Spleen (tissue), 11 donors: ENCODE measurements around the gene FUT3. TPM values are rescaled to one million over a fixed set of nuclear protein-coding genes. Genes with fewer than 3 reads are reported as not detected.
"Not testable (repeated sequence)": the region's sequence is repeated elsewhere in the genome, so short reads cannot be mapped to it uniquely, and the experiment has no call there.

Experiments
- DNase-seq: peaks from one replicate; pipeline ENCODE4 v3.0.0-alpha.2; 2020
- H3K27ac ChIP-seq, 8 donors: fragments of 200-600 bp; sonication (generic) in 7 of 8; 1 replicate in 4 of 8; 2 replicates in 4 of 8; pipeline versions ENCODE4 v1.5.0 to v1.8.0; 2016 to 2021; ENCODE audit warnings: inconsistent platforms in 4 of 8, mild to moderate bottlenecking in 4 of 8, moderate library complexity in 1 of 8
- H3K27me3 ChIP-seq, 7 donors: fragments of 200-600 bp; sonication (generic) in 6 of 7; replicated peaks in 1 of 7; 1 replicate in 4 of 7; 2 replicates in 3 of 7; pipeline versions ENCODE4 v1.5.0 to v1.8.0; 2016 to 2021; ENCODE audit warnings: inconsistent platforms in 3 of 7, mild to moderate bottlenecking in 1 of 7
- H3K36me3 ChIP-seq, 6 donors: fragments of 200-600 bp; sonication (generic) in 5 of 6; 1 replicate in 4 of 6; 2 replicates in 2 of 6; pipeline versions ENCODE4 v1.5.0 to v1.8.0; 2016 to 2021; ENCODE audit warnings: inconsistent platforms in 2 of 6
- H3K4me1 ChIP-seq, 6 donors: fragments of 200-600 bp; sonication (generic) in 5 of 6; 1 replicate in 3 of 6; 2 replicates in 3 of 6; pipeline versions ENCODE4 v1.5.0 to v1.8.0; 2016 to 2021; ENCODE audit warnings: inconsistent platforms in 3 of 6
- H3K4me3 ChIP-seq, 8 donors: fragments of 200-600 bp; sonication (generic) in 7 of 8; 1 replicate in 4 of 8; 2 replicates in 4 of 8; pipeline versions ENCODE4 v1.5.0 to v1.8.0; 2016 to 2021; ENCODE audit warnings: inconsistent platforms in 4 of 8, mild to moderate bottlenecking in 4 of 8, moderate library complexity in 2 of 8
- H3K9me3 ChIP-seq, 8 donors: fragments of 200-600 bp; sonication (generic) in 7 of 8; 1 replicate in 4 of 8; 2 replicates in 4 of 8; pipeline versions ENCODE4 v1.5.0 to v1.8.0; 2016 to 2021; ENCODE audit warnings: inconsistent platforms in 4 of 8
- CTCF ChIP-seq, 11 experiments: fragments of 200-600 bp in 7 of 11; fragments of 450-650 bp in 4 of 11; sonication (generic) in 4 of 11; IDR thresholded peaks in 8 of 11; conservative IDR thresholded peaks in 3 of 11; 1 replicate in 7 of 11; 2 replicates in 4 of 11; pipeline versions ENCODE4 v1.4.0 to v1.8.0; 2016 to 2021; ENCODE audit warnings: antibody characterized with exemption in 11 of 11, inconsistent platforms in 4 of 11, mild to moderate bottlenecking in 1 of 11
- POLR2A ChIP-seq, 3 donors: fragments of 450-650 bp; IDR thresholded peaks; one replicate each; pipeline ENCODE4 v1.5.1; 2017; ENCODE audit warnings: antibody characterized with exemption in 3 of 3, mild to moderate bottlenecking in 1 of 3
- POLR2AphosphoS5 ChIP-seq, 3 donors: sonication (generic); formaldehyde crosslinking; IDR thresholded peaks; one replicate each; pipeline ENCODE4 v1.5.1; 2017; ENCODE audit warnings: antibody characterized with exemption in 3 of 3
- WGBS, 5 donors: extraction: QIAGEN DNeasy Blood & Tissue Kit in 3 of 5; methylation state at CpG; one replicate each; pipeline versions ENCODE4 v1.1.5 to v1.1.7; 2013 to 2018; 5-methylcytosine and 5-hydroxymethylcytosine counted together
- intact Hi-C: fragments of 100-400 bp; cut with DNase I; formaldehyde crosslinking; loops from one replicate; pipeline ENCODE4 v1.15.0; 2023; ENCODE audit warnings: low total_unique reads
- polyA plus RNA-seq, 3 donors: library from polyadenylated mRNA; stranded (reverse); fragments of 200-250 nt; gene quantifications; one replicate each; pipeline ENCODE4 v1.2.1, GENCODE V29; 2013
- total RNA-seq, 7 donors: library from RNA; depleted of rRNA in 3 of 7; stranded (reverse); fragments of >200 nt in 3 of 7; fragmentation: NEBNext Ultra II Directional in 4 of 7; extraction: Animal tissue kit (Norgen Biotek cat#: 25700) in 4 of 7; gene quantifications; one replicate each; pipeline versions ENCODE4 v1.1.0 to v1.2.1, GENCODE V29; 2016 to 2021
- donor health status: healthy with polysubstance abuse.
- donor health status: DM: no; HTN: no; CAD: no; lungs with moderate emphysema.
- donor health status: DM: no; HTN: no; CAD: no.
- donor health status: Bipolar disorder and iron deficiency.
- donor health status: healthy.
- donor health status: DM: no; HTN: no; CAD: no.
- donor health status: DM: yes; HTN: yes; CAD: no.

Gene FUT3
- total and polyA plus RNA-seq, 10 donors: 0.06 to 0.12 TPM; not detected in 8

GRCh38 chr19:5889288-5889971, 38.2 kb upstream of the FUT3 start:
- H3K27me3 ChIP-seq: peaks cover 0 to 54% (median 17%) of the 10 kb centered on the region in 7 donors
- no peak for DNase-seq
- 60 to 64% (median 63%) methylated on average over 17 of the region's 17 CpGs for WGBS, 5 donors
- no peak for TF ChIP-seq CTCF (IDR thresholded peaks at IDR 0.05 in 8 of 11, conservative IDR thresholded peaks at IDR 0.05 in 3 of 11)
- TF ChIP-seq POLR2AphosphoS5 (IDR thresholded peaks at IDR 0.05): no peak
- TF ChIP-seq POLR2A (IDR thresholded peaks at IDR 0.05): no peak
- no peak overlapping the region for H3K27ac ChIP-seq
- H3K9me3 ChIP-seq: no peaks in the 10 kb centered on the region
- peaks cover 0 to 29% (median 18%) of the 10 kb centered on the region in 6 donors for H3K4me1 ChIP-seq
- H3K4me3 ChIP-seq: no peak overlapping the region
- intact Hi-C loops: no loop called here
- peaks cover 0 to 7% (median 3%) of the 10 kb centered on the region in 6 donors for H3K36me3 ChIP-seq

- H3K4me3 ChIP-seq, intact Hi-C loops, DNase-seq, H3K4me1 ChIP-seq, H3K36me3 ChIP-seq, H3K27ac ChIP-seq, H3K9me3 ChIP-seq: not testable (repeated sequence)
- H3K27me3 ChIP-seq: peaks cover 0 to 52% (median 14%) of the 10 kb centered on the region in 7 donors
- WGBS, 5 donors: 75 to 84% (median 79%) methylated on average over 11 of the region's 11 CpGs
These were observed 33.0 kb upstream of the FUT3 start for GRCh38 chr19:5884065-5884811.

GRCh38 chr19:5883157-5883873, 32.1 kb upstream of the FUT3 start:
- H3K27me3 ChIP-seq: peaks cover 0 to 54% (median 13%) of the 10 kb centered on the region in 7 donors
- intact Hi-C loops, H3K4me1 ChIP-seq, H3K4me3 ChIP-seq, DNase-seq, H3K9me3 ChIP-seq, H3K27ac ChIP-seq, H3K36me3 ChIP-seq: not testable (repeated sequence)
- WGBS, 5 donors: 77 to 87% (median 85%) methylated on average over 10 to 13 of the region's 13 CpGs

- intact Hi-C loops: no loop called here
- no peaks in the 10 kb centered on the region for H3K9me3 ChIP-seq
- H3K4me3 ChIP-seq: no peak overlapping the region
- 64 to 75% (median 67%) methylated on average over 7 to 9 of the region's 9 CpGs for WGBS, 5 donors
- no peak overlapping the region for H3K27ac ChIP-seq
- TF ChIP-seq POLR2A (IDR thresholded peaks at IDR 0.05) (no peak), POLR2AphosphoS5 (IDR thresholded peaks at IDR 0.05) (no peak), CTCF (IDR thresholded peaks at IDR 0.05 in 8 of 11, conservative IDR thresholded peaks at IDR 0.05 in 3 of 11) (no peak)
- no peak for DNase-seq
- H3K36me3 ChIP-seq: no peaks in the 10 kb centered on the region
- H3K4me1 ChIP-seq: peaks cover 0 to 4% (median 0%) of the 10 kb centered on the region in 6 donors
- peaks cover 0 to 62% (median 13%) of the 10 kb centered on the region in 7 donors for H3K27me3 ChIP-seq
These were observed 31.2 kb upstream of the FUT3 start for GRCh38 chr19:5882421-5882968.
